ENCODE measurements around the gene EVX1. TPM values are rescaled to one million over a fixed set of nuclear protein-coding genes. Genes with fewer than 3 reads are reported as not detected.

The EVX1 gene
- total RNA-seq, 2 experiments from 2014 or later, result not detected

Other genes starting within 250 kb of the EVX1 start
- gene HOXA1, start 146.8 kb upstream of the EVX1 start, total RNA-seq, result under 1 TPM; 0.28 to 0.76 TPM
- not detected for gene HOXA2, start 140.1 kb upstream of the EVX1 start, total RNA-seq
- not detected for gene HOXA4, start 112.0 kb upstream of the EVX1 start, total RNA-seq
- gene HOXA5, start 99.1 kb upstream of the EVX1 start, total RNA-seq, result not detected
- not detected for gene HOXA6, start 95.0 kb upstream of the EVX1 start, total RNA-seq
- not detected for gene HOXA3, start 90.2 kb upstream of the EVX1 start, total RNA-seq
- gene HOXA7, start 86.1 kb upstream of the EVX1 start, total RNA-seq, result not detected
- gene HOXA9, start 77.3 kb upstream of the EVX1 start, total RNA-seq, result not detected
- gene HOXA10, start 68.5 kb upstream of the EVX1 start, total RNA-seq, result not detected
- not detected for gene HOXA11, start 57.6 kb upstream of the EVX1 start, total RNA-seq
- not detected for gene HOXA13, start 42.7 kb upstream of the EVX1 start, total RNA-seq

Data from activated CD8-positive, alpha-beta memory T cell treated with anti-CD3 and anti-CD28 coated beads, Interleukin-2, amount 10 ng/mL, durations not matched to agents 7 days and 5 days (primary cell).